Esophagus muscularis mucosa (tissue), 3 donors: ENCODE results near the gene EIF5AL1.

Source experiments
- CTCF ChIP-seq, 3 experiments: fragments of 200-600 bp in 2 of 3; fragments of 450-650 bp in 1 of 3; sonication (generic) in 2 of 3; IDR thresholded peaks; one replicate each; pipeline ENCODE4 v1.5.1; 2017 to 2019; ENCODE audit warnings: antibody characterized with exemption in 3 of 3, mild to moderate bottlenecking in 2 of 3, moderate library complexity in 1 of 3
- POLR2A ChIP-seq: fragments of 450-650 bp; IDR thresholded peaks from one replicate; pipeline ENCODE4 v1.6.1; 2017; ENCODE audit warnings: antibody characterized with exemption, moderate library complexity, mild to moderate bottlenecking, low read depth
- POLR2AphosphoS5 ChIP-seq, 2 donors: sonication (generic); formaldehyde crosslinking; IDR thresholded peaks; one replicate each; pipeline ENCODE4 v1.6.1; 2017; ENCODE audit warnings: antibody characterized with exemption in 2 of 2

GRCh38 chr10:79468015-79468560, 44.2 kb upstream of the EIF5AL1 start:
- no peak for TF ChIP-seq POLR2A
- no peak for TF ChIP-seq CTCF (IDR thresholded peaks at IDR 0.05)
- TF ChIP-seq POLR2AphosphoS5 (IDR thresholded peaks at IDR 0.05), result no peak
